H1 (cell line): Measurements from ENCODE around the gene MRPL45. TPM values are rescaled to one million over a fixed set of nuclear protein-coding genes. Genes with fewer than 3 reads are reported as not detected.

ENCODE experiments used
- CTCF ChIA-PET: fragments of 300-600 bp; sonication (Branson Sonifier 250); formaldehyde crosslinking; loops from one replicate; lab custom pipeline; 2021; ENCODE audit not compliant: partially characterized antibody; lab: Charles Lee
- POLR2A ChIA-PET: fragments of 300-600 bp; sonication (Branson Sonifier 250); formaldehyde crosslinking; loops from one replicate; lab custom pipeline; 2021; ENCODE audit warnings: inconsistent platforms; ENCODE audit not compliant: partially characterized antibody; lab: Charles Lee
- DNase-seq, 2 experiments: peaks; one replicate each; pipeline versions ENCODE4 v3.0.0 to v3.0.0-alpha.2; 2010 to 2022; ENCODE audit warnings: low spot score in 2 of 2, low read depth in 1 of 2, mixed read lengths in 1 of 2
- FAIRE-seq: peaks from 2 replicates; lab custom pipeline; 2011; peaks lifted over from hg19 to GRCh38; lab: Jason Lieb, UNC
- H2AFZ ChIP-seq: 2 replicates; pipeline ENCODE4 v1.8.1; 2012; ENCODE audit warnings: low read length, inconsistent platforms
- H2AK5ac ChIP-seq: 2 replicates; pipeline ENCODE4 v1.6.1; 2013; ENCODE audit warnings: low read depth, low read length
- H2BK120ac ChIP-seq: replicated peaks from 2 replicates; pipeline ENCODE3; 2013; ENCODE audit warnings: low read depth, low read length, inconsistent platforms
- H2BK12ac ChIP-seq: 2 replicates; pipeline ENCODE4 v1.6.1; 2013; ENCODE audit warnings: low read depth, low read length
- H2BK15ac ChIP-seq: 2 replicates; pipeline ENCODE4 v1.6.1; 2013; ENCODE audit warnings: low read length
- H2BK20ac ChIP-seq: 2 replicates; pipeline ENCODE4 v1.6.1; 2013; ENCODE audit warnings: low read length
- H2BK5ac ChIP-seq: 2 replicates; pipeline ENCODE4 v1.6.1; 2013; ENCODE audit warnings: low read depth, low read length
- H3K14ac ChIP-seq: 2 replicates; pipeline ENCODE4 v1.6.1; 2013; ENCODE audit warnings: inconsistent platforms; ENCODE audit not compliant: insufficient read length
- H3K18ac ChIP-seq: 2 replicates; pipeline ENCODE4 v1.6.1; 2013; ENCODE audit warnings: low read length; ENCODE audit errors: extremely low read depth
- H3K23ac ChIP-seq: 2 replicates; pipeline ENCODE4 v1.6.1; 2013; ENCODE audit warnings: inconsistent platforms; ENCODE audit not compliant: insufficient read length
- H3K23me2 ChIP-seq: 2 replicates; pipeline ENCODE4 v1.6.1; 2013; ENCODE audit warnings: low read depth, low read length
- H3K27ac ChIP-seq: 2 replicates; pipeline ENCODE4 v1.6.1; 2011; ENCODE audit warnings: low read depth, low read length, inconsistent platforms
- H3K27me3 ChIP-seq, 4 experiments: replicated peaks in 1 of 4; 1 replicate in 1 of 4; 2 replicates in 3 of 4; pipeline versions ENCODE4 v1.6.1 to v1.8.1; 2011 to 2013; ENCODE audit warnings: low read length in 3 of 4, mild to moderate bottlenecking in 3 of 4, inconsistent platforms in 2 of 4, mixed read lengths in 2 of 4, moderate library complexity in 1 of 4; ENCODE audit not compliant: control insufficient read depth in 3 of 4, insufficient read depth in 3 of 4; ENCODE audit errors: extremely low read depth in 1 of 4
- H3K36me3 ChIP-seq, 4 experiments: 2 replicates each; pipeline versions ENCODE4 v1.6.1 to v1.8.1; 2011 to 2013; ENCODE audit warnings: mild to moderate bottlenecking in 4 of 4, low read length in 3 of 4, moderate library complexity in 2 of 4, control low read depth in 1 of 4, inconsistent platforms in 1 of 4; ENCODE audit not compliant: insufficient read depth in 4 of 4, control insufficient read depth in 2 of 4
- H3K4ac ChIP-seq: replicated peaks from 2 replicates; pipeline ENCODE3; 2013; ENCODE audit warnings: low read length, low read depth, mixed read lengths, inconsistent platforms; ENCODE audit not compliant: insufficient read length
- H3K4me1 ChIP-seq, 4 experiments: replicated peaks in 1 of 4; 1 replicate in 1 of 4; 2 replicates in 3 of 4; pipeline versions ENCODE4 v1.6.1 to v1.8.1; 2011 to 2013; ENCODE audit warnings: low read length in 3 of 4, inconsistent platforms in 2 of 4, mixed read lengths in 1 of 4; ENCODE audit not compliant: insufficient read depth in 4 of 4, control insufficient read depth in 3 of 4
- H3K4me2 ChIP-seq, 2 experiments: 2 replicates each; pipeline versions ENCODE4 v1.6.1 to v1.8.1; 2011 to 2013; ENCODE audit warnings: low read depth in 2 of 2, low read length in 2 of 2, control low read depth in 1 of 2, inconsistent platforms in 1 of 2, mild to moderate bottlenecking in 1 of 2; ENCODE audit not compliant: insufficient read depth in 1 of 2
- H3K4me3 ChIP-seq, 4 experiments: fragments of 200-600, 300-600 bp in 1 of 4; sonication (generic), shearing (Covaris generic), sonication (Bioruptor Twin) in 1 of 4; 2 replicates each; pipeline versions ENCODE4 v1.5.1 to v1.8.1; 2011 to 2016; ENCODE audit warnings: low read length in 4 of 4, low read depth in 3 of 4, control low read depth in 2 of 4, inconsistent platforms in 2 of 4, mild to moderate bottlenecking in 2 of 4, mixed read lengths in 1 of 4, moderate library complexity in 1 of 4; ENCODE audit not compliant: insufficient read depth in 2 of 4; ENCODE audit errors: extremely low read depth in 1 of 4
- H3K56ac ChIP-seq: replicated peaks from 2 replicates; pipeline ENCODE3; 2013; ENCODE audit warnings: low read depth, mild to moderate bottlenecking, mixed read lengths, low read length, inconsistent platforms; ENCODE audit not compliant: insufficient read length
- H3K79me1 ChIP-seq: 2 replicates; pipeline ENCODE4 v1.6.1; 2013; ENCODE audit warnings: low read depth, low read length, control low read depth
- H3K79me2 ChIP-seq, 2 experiments: 2 replicates each; pipeline versions ENCODE4 v1.6.1 to v1.8.1; 2012 to 2013; ENCODE audit warnings: low read length in 2 of 2, mild to moderate bottlenecking in 2 of 2, inconsistent platforms in 1 of 2; ENCODE audit not compliant: insufficient read depth in 2 of 2, control insufficient read depth in 1 of 2
- H3K9ac ChIP-seq, 4 experiments: replicated peaks in 1 of 4; 1 replicate in 1 of 4; 2 replicates in 3 of 4; pipeline versions ENCODE4 v1.6.1 to v1.8.1; 2011 to 2013; ENCODE audit warnings: low read depth in 3 of 4, low read length in 3 of 4, control low read depth in 2 of 4, mild to moderate bottlenecking in 2 of 4, moderate library complexity in 2 of 4, inconsistent platforms in 1 of 4; ENCODE audit errors: extremely low read depth in 1 of 4
- H3K9me3 ChIP-seq, 2 experiments: 2 replicates each; pipeline versions ENCODE4 v1.6.1 to v1.8.1; 2012 to 2013; ENCODE audit warnings: mild to moderate bottlenecking in 2 of 2, moderate library complexity in 2 of 2, control low read depth in 1 of 2, inconsistent platforms in 1 of 2, low read depth in 1 of 2, low read length in 1 of 2, mixed read lengths in 1 of 2; ENCODE audit not compliant: insufficient read depth in 2 of 2
- H4K20me1 ChIP-seq, 2 experiments: replicated peaks in 1 of 2; 2 replicates each; pipeline versions ENCODE3 to v1.8.1; 2011 to 2013; ENCODE audit warnings: inconsistent platforms in 2 of 2, low read length in 2 of 2, mild to moderate bottlenecking in 1 of 2; ENCODE audit not compliant: insufficient read depth in 2 of 2, control insufficient read depth in 1 of 2
- H4K5ac ChIP-seq: 2 replicates; pipeline ENCODE4 v1.6.1; 2013; ENCODE audit warnings: low read length, low read depth, mixed read lengths, inconsistent platforms; ENCODE audit not compliant: insufficient read length
- H4K8ac ChIP-seq: 2 replicates; pipeline ENCODE4 v1.8.0; 2013; ENCODE audit warnings: mild to moderate bottlenecking, moderate library complexity, low read length, inconsistent platforms; ENCODE audit not compliant: insufficient read depth; ENCODE audit errors: extremely low read depth
- H4K91ac ChIP-seq: replicated peaks from 2 replicates; pipeline ENCODE3; 2013; ENCODE audit warnings: low read length, mixed read lengths, inconsistent platforms; ENCODE audit not compliant: insufficient read length
- WGBS, 2 experiments: shearing (Covaris generic) in 1 of 2; methylation state at CpG; one replicate each; pipeline versions ENCODE4 v1.1.6 to v1.1.7; 2013 to 2015; ENCODE audit warnings: low lambda C conversion rate in 2 of 2, mixed read lengths in 2 of 2, inconsistent platforms in 1 of 2, low coverage in 1 of 2, missing lambda C conversion rate in 1 of 2; ENCODE audit not compliant: insufficient replicate concordance in 2 of 2, insufficient coverage in 1 of 2, insufficient read length in 1 of 2; ENCODE audit errors: extremely low coverage in 1 of 2, missing lambda C conversion rate in 1 of 2; 5-methylcytosine and 5-hydroxymethylcytosine counted together
- polyA plus RNA-seq, 7 experiments: library from polyadenylated mRNA; depleted of rRNA in 3 of 7; stranded (reverse) in 5 of 7; unstranded in 2 of 7; fragments of >200 nt in 5 of 7; fragments of 200-250 nt in 2 of 7; gene quantifications; 1 replicate in 5 of 7; 2 replicates in 1 of 7; 4 replicates in 1 of 7; pipeline versions ENCODE4 v1.2.1 to v1.2.3, GENCODE V29; 2011 to 2013; ENCODE audit warnings: missing spikeins in 2 of 7, mixed read lengths in 2 of 7
- total RNA-seq: library from RNA; stranded (reverse); fragmentation: NEBNext Ultra II Directional; extraction: Animal tissue kit (Norgen Biotek cat#: 25700); gene quantifications from 2 replicates; pipeline ENCODE4 v1.2.1, GENCODE V29; 2021

The MRPL45 gene
- total and polyA plus RNA-seq, 2 of the 8 experiments (the other 6 are each of a cell fraction or from before 2014, with no cell fraction given): 65.6 to 71.7 TPM

- Histone ChIP-seq H3K9me3 (no peaks in the 10 kb centered on the region), H3K27me3 (no peaks in the 10 kb centered on the region), H3K4me2 (no peak overlapping the region), H3K9ac (no peak overlapping the region), H2BK15ac (no peak overlapping the region), H3K79me1 (no peaks in the 10 kb centered on the region), H2BK120ac (no peak overlapping the region), H3K56ac (no peak overlapping the region), H3K23me2 (no peaks in the 10 kb centered on the region), H4K91ac (no peak overlapping the region), H3K18ac (no peak overlapping the region), H3K4me1 (no peaks in the 10 kb centered on the region), H3K79me2 (no peaks in the 10 kb centered on the region), H4K20me1 (peaks cover 0 to 3% of the 10 kb centered on the region in 2 experiments), H2BK12ac (no peak overlapping the region), H4K5ac (no peak overlapping the region), H4K8ac (no peak overlapping the region), H3K4ac (no peak overlapping the region), H3K4me3 (no peak overlapping the region), H3K23ac (no peak overlapping the region), H2BK5ac (no peak overlapping the region), H3K36me3 (peaks cover 4 to 18% (median 9%) of the 10 kb centered on the region in 4 experiments), H2AK5ac (no peak overlapping the region), H2BK20ac (no peak overlapping the region), H3K27ac (no peak overlapping the region), H2AFZ (no peak overlapping the region), H3K14ac (no peak overlapping the region)
- DNase-seq (no peak), FAIRE-seq (no peak)
- WGBS, 2 experiments: 82% methylated on average over 3 of the region's 3 CpGs; no CpG with 5 or more reads in 1 of the 2 experiments
- POLR2A ChIA-PET: interaction anchor here (0.9 to 1.2 kb wide), 2 partner anchors 9 to 14 kb away, joined by 4 to 5 read pairs; no protein-coding TSS in a partner anchor
- CTCF ChIA-PET: interaction anchor here (1.7 to 14.8 kb wide), 2 partner anchors 9 to 16 kb away, joined by 5 to 190 read pairs; no protein-coding TSS in a partner anchor
These were observed 20.1 kb downstream of the MRPL45 start for GRCh38 chr17:38317081-38317480.
